Measurements from ENCODE around the gene C11orf97. TPM values are rescaled to one million over a fixed set of nuclear protein-coding genes. Genes with fewer than 3 reads are reported as not detected.

The C11orf97 gene
- total and polyA plus RNA-seq, 9 of the 15 experiments (the other 6 are each of a cell fraction or from before 2014, with no cell fraction given) = not detected

DNA sequence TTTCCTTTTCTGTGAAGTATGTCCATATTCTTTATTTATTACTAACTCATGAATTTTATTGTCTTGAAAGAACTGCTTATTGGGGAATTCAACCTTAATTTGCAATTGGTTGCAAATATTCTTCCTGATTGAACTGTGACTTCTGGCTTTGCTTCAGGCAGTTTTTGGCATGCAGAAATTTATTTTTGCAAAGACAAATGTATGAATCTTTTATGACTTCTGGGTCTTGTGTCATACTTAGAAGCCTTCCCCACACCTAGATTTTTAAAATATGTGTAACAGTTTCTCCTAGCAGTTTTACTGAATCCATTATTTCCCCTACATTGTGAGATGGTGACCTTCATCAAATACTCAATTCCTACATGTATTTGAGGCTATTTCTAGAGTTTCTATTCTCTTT, 30.9 kb upstream of the C11orf97 start (continued):
- TF ChIP-seq RREB1 (CRISPR knock-in tag; IDR thresholded peaks at IDR 0.05) (no peak), ZNF274 (IDR thresholded peaks at IDR 0.05; ENCODE audit: borderline replicate concordance, low read depth, low read length) (no peak), ZBTB9 (CRISPR knock-in tag; IDR thresholded peaks at IDR 0.05) (no peak), SAP30 (IDR thresholded peaks at IDR 0.05; ENCODE audit: borderline replicate concordance, insufficient read depth, low read depth, low read length, poor library complexity, severe bottlenecking) (no peak)
